Tongue (tissue), 2 donors: ENCODE measurements around the gene TRIM3. TPM values are rescaled to one million over a fixed set of nuclear protein-coding genes. Genes with fewer than 3 reads are reported as not detected.

Source experiments
- DNase-seq: peaks from one replicate; pipeline ENCODE4 v3.0.0-alpha.2; 2015
- total RNA-seq: library from RNA; depleted of rRNA; stranded (reverse); fragments of >200 nt; gene quantifications from one replicate; pipeline ENCODE4 v1.2.3, GENCODE V29; 2014

The TRIM3 gene
- total RNA-seq, 1 donor from 2014 or later: 21.1 TPM

DNA sequence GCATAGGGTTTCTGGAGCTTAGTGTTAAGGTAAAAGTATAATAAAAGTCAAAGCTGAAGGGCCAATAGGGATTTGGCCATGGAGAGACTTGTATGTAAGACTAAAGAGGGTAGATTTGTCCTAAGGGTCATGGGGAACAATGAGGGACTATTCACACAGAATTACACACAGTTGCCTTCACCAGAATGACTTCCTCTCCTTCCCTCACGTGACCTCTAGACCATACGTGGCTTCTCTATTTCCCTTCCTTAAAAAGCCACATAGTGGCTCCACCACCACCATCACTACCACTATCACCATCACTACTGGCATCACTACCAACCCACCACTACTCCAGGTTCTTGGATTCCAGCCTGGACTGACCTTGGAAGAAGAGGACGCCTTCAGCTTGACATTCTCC is 35.7 kb downstream of the TRIM3 start:
- no peak for DNase-seq

DNA sequence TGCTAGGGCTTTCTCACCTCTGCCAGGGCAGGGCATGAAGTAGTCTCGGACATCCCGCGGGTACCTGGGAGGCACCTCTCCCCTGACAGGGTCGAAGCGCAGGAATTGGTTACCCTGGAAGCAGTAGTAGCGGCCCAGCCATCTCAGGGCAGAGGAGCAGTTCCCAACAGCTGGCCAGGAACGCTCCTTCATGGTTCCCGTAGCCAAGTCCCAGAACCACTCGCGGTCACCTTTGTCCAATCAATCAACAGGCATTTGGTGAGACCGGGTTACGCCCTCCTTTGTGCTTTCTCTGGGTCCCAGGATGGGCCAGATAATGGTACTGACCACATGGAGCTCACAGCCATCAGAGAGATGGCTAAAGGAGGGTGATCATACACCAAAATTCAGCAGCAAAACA is 36.3 kb downstream of the TRIM3 start:
- no peak for DNase-seq

- DNase-seq: no peak
These were observed 39.6 kb downstream of the TRIM3 start for GRCh38 chr11:6433998-6434660.

DNA sequence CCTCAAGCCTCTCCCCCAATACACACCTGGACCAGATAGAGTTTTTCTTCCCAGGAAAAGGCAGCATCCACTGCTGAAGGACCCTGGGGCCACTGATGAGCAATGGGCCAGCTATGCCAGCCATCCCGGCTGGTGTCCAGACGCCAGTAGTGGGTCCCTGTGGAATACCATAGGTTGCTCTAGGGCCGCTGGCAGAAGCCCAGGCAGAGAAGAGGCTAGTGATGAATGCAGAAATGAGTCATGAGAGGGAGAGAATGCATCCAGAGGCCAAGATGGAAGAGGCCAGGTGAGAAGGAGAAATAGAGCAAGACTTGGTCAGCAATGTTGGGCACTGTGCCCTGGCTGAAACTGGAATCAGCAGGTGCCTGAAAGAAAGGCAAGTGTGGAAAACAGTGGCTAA is 41.9 kb downstream of the TRIM3 start:
- no peak for DNase-seq

DNA sequence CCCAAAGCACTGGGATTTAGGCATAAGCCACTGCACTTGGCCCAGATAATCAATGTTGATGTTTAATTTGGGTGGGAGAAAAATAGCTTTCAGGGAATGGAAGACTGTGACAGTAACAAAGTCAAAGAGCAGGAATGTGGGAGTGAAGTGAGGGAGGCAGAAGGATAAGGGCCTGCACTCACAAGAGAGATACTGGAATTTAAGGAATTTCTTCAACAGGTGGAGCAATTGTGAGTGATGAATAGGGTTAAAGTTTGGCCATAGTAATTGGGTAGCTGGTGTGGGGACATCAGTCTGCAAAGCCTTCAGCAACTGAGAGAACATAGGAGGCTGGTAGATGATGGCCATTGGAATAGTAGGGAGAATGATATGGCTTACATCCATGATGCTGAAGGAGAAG is 46.2 kb downstream of the TRIM3 start:
- no peak for DNase-seq

DNA sequence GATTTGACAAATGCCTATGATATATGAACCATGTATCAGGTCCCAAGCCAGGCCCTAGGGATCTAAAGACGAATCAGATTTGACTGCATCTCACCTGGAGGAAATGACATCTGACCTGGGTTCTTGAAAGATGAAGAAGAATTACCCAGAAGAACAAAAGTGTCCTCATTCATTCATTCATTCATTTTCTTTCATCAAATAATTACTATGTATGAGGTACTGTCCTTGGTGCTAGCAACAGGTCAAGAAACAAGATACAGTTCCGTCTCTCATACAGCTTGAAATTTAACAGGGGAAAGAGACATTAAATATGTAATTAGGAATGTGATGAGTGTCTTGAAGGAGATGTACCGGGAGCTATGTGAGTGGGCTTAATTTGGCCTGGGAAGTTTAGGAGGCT is 53.1 kb downstream of the TRIM3 start:
- DNase-seq: no peak

GRCh38 chr11:6419009-6419631 is 54.6 kb downstream of the TRIM3 start, which contains the start of gene APBB1:
Gene APBB1, minus strand, starts transcription at chr11:6419094. Its CDS starts 7,747 bp downstream, at chr11:6411347.
- peak; percentile 85 for DNase-seq

DNA sequence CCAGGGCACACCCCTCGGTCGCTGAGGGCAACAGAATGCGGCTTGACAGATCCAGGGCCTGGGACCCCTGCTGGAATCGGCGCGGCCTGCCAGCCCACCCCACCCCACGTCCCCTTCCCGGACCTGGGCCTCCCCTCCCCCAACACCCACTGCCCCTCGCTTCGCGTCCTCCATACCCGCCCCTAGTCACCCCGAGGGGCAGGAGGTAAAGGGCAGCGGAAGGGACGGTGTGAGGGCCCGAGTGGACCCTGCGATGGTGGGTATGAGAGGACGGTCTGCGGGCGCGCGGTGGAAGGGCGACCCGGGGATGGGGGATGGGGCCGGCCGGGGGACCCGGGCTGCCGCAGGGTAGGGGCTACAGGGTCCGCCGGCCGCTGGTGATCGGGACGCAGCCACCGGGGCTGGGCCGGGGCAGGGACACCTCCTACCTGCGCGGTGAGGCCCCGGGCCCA is 55.2 kb downstream of the TRIM3 start:
- DNase-seq: peak; percentile 36

GRCh38 chr11:6417907-6418556 is 55.7 kb downstream of the TRIM3 start:
- DNase-seq: no peak

GRCh38 chr11:6415797-6416196 is 57.9 kb downstream of the TRIM3 start:
- DNase-seq: no peak

DNA sequence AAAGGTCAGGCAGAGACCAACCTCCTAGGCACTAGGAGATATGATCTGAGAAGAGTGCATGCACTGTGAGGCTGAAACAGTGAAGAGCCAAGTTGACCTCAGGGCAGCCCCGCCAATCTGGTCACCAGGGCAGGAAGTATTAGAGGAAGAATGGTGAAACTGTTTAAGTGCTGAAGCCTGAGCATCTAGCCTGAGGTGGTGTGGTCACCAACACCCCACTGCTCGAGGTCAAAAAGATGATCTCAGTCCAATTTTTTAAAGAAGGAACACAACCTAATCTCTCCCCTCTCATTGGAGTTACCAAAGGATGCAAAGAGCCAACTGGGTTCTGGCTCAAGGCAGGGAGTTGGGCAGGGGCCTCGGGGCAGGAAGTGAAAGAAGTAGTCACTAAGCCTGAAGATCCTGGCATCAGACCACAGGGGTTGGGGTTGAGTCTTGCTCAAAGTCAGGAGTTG is 58.8 kb downstream of the TRIM3 start:
- no peak for DNase-seq

GRCh38 chr11:6413791-6414201 is 59.9 kb downstream of the TRIM3 start:
- no peak for DNase-seq

GRCh38 chr11:6411594-6412031 is 62.1 kb downstream of the TRIM3 start:
- no peak for DNase-seq

- no peak for DNase-seq
These were observed 62.9 kb downstream of the TRIM3 start for GRCh38 chr11:6410695-6411430.

- no peak for DNase-seq
These were observed 67.4 kb downstream of the TRIM3 start for GRCh38 chr11:6406370-6406769.

- DNase-seq: no peak
These were observed 67.9 kb downstream of the TRIM3 start for GRCh38 chr11:6405846-6406245.

- DNase-seq: peak; percentile 60
These were observed 68.6 kb downstream of the TRIM3 start for GRCh38 chr11:6405052-6405667.

GRCh38 chr11:6404342-6405051 is 69.2 kb downstream of the TRIM3 start:
- DNase-seq: peak; percentile 24

DNA sequence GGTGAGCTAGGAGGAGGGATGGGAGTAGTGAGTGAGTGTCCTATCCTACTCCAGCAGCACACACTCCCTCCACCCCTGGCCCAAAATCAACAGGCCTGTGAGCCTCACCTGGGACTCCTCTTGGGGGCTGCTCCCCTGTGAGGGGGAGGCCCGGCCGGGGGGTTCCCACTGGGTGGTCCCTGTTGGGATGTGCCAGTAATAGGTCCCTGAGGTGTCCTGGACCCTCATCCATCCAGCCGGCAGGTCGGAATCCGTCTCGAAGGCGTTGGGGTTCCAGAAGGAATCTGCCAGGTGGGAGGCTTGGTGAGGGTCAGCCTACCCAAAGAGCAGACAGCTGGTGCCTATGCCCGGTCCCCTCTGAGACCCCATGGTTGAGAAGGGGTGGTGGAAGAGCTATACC is 70.2 kb downstream of the TRIM3 start:
- no peak for DNase-seq

- no peak for DNase-seq
These were observed 71.2 kb downstream of the TRIM3 start for GRCh38 chr11:6402561-6402981.

GRCh38 chr11:6402061-6402470 is 71.7 kb downstream of the TRIM3 start:
- DNase-seq: no peak
